Neural cell (in vitro differentiated cells): ENCODE measurements around the gene RENBP. TPM values are rescaled to one million over a fixed set of nuclear protein-coding genes. Genes with fewer than 3 reads are reported as not detected.
A peak's percentile ranks its signal among the peaks of the same experiment; 100 is the strongest.

ENCODE experiments used
- H2AFZ ChIP-seq: fragments of 200-600, 300-800 bp; sonication (generic), shearing (Covaris generic); 2 replicates; pipeline ENCODE4 v1.6.0; 2014; ENCODE audit warnings: low read depth, mild to moderate bottlenecking, antibody characterized with exemption, low read length, moderate library complexity
- H3F3A ChIP-seq: fragments of 200-600 bp; shearing (Covaris generic); 2 replicates; pipeline ENCODE4 v1.6.1; 2016; ENCODE audit warnings: mild to moderate bottlenecking, moderate library complexity, mixed read lengths, antibody characterized with exemption, low read length; ENCODE audit not compliant: insufficient read depth, poor library complexity, severe bottlenecking
- H3K27ac ChIP-seq: fragments of 200-600, 300-800 bp; sonication (generic), shearing (Covaris generic); 2 replicates; pipeline ENCODE4 v1.5.1; 2014; ENCODE audit warnings: mild to moderate bottlenecking, low read length, moderate library complexity
- H3K27me3 ChIP-seq: fragments of 300-800, 200-600 bp; sonication (generic), shearing (Covaris generic); 2 replicates; pipeline ENCODE4 v1.6.0; 2014; ENCODE audit warnings: mild to moderate bottlenecking, low read depth, low read length, moderate library complexity; ENCODE audit not compliant: insufficient read depth
- H3K36me3 ChIP-seq: fragments of 300-800, 200-600 bp; sonication (generic), shearing (Covaris generic); 2 replicates; pipeline ENCODE4 v1.5.1; 2014; ENCODE audit warnings: mild to moderate bottlenecking, antibody characterized with exemption, low read length, moderate library complexity; ENCODE audit not compliant: insufficient read depth
- H3K4me2 ChIP-seq: fragments of 300-800, 200-600 bp; sonication (generic), shearing (Covaris generic); 2 replicates; pipeline ENCODE4 v1.6.0; 2014; ENCODE audit warnings: mild to moderate bottlenecking, low read length
- H3K4me3 ChIP-seq: fragments of 300-800, 200-600 bp; sonication (generic), shearing (Covaris generic); 2 replicates; pipeline ENCODE4 v1.5.1; 2014; ENCODE audit warnings: mild to moderate bottlenecking, low read length, moderate library complexity
- H3K79me2 ChIP-seq: fragments of 200-600 bp; shearing (Covaris generic); replicated peaks from 2 replicates; pipeline ENCODE4 v1.6.0; 2014; ENCODE audit warnings: mild to moderate bottlenecking, low read length, moderate library complexity; ENCODE audit not compliant: insufficient read depth
- H3K9ac ChIP-seq: fragments of 300-800, 200-600 bp; sonication (generic), shearing (Covaris generic); 2 replicates; pipeline ENCODE4 v1.6.1; 2016; ENCODE audit warnings: mild to moderate bottlenecking, low read length, mixed read lengths
- H3K9me2 ChIP-seq: fragments of 200-600 bp; shearing (Covaris generic); 2 replicates; pipeline ENCODE4 v1.6.1; 2016; ENCODE audit warnings: mild to moderate bottlenecking, low read length, mixed read lengths; ENCODE audit not compliant: insufficient read depth
- H3K9me3 ChIP-seq: fragments of 200-600, 300-800 bp; sonication (generic), shearing (Covaris generic); 2 replicates; pipeline ENCODE4 v1.6.1; 2016; ENCODE audit warnings: mild to moderate bottlenecking, mixed run types, low read length, moderate library complexity, mixed read lengths
- H4K20me1 ChIP-seq: fragments of 200-600 bp; shearing (Covaris generic); 2 replicates; pipeline ENCODE4 v1.6.1; 2016; ENCODE audit warnings: mild to moderate bottlenecking, mixed run types; ENCODE audit not compliant: insufficient read depth
- EP300 ChIP-seq: fragments of 450-650 bp; conservative IDR thresholded peaks from 2 replicates; pipeline ENCODE4 v1.6.1; 2014; ENCODE audit warnings: antibody characterized with exemption, mild to moderate bottlenecking, moderate library complexity; ENCODE audit not compliant: poor library complexity, severe bottlenecking
- EZH2 ChIP-seq: fragments of 200-600, 300-800 bp; shearing (Covaris generic), sonication (generic); IDR thresholded peaks from 2 replicates; pipeline ENCODE4 v1.6.1; 2014; ENCODE audit warnings: antibody characterized with exemption, low read length, borderline replicate concordance, mild to moderate bottlenecking; ENCODE audit not compliant: insufficient read depth, poor library complexity, severe bottlenecking
- MXI1 ChIP-seq: fragments of 450-650 bp; conservative IDR thresholded peaks from 2 replicates; pipeline ENCODE4 v1.6.1; 2014; ENCODE audit warnings: antibody characterized with exemption, mild to moderate bottlenecking; ENCODE audit not compliant: poor library complexity, severe bottlenecking
- POLR2AphosphoS5 ChIP-seq: IDR thresholded peaks from 2 replicates; pipeline ENCODE4 v1.6.1; 2012
- RAD21 ChIP-seq: fragments of 450-650 bp; conservative IDR thresholded peaks from 2 replicates; pipeline ENCODE4 v1.6.1; 2014; ENCODE audit warnings: antibody characterized with exemption, mild to moderate bottlenecking, moderate library complexity
- SMC3 ChIP-seq: fragments of 450-650 bp; conservative IDR thresholded peaks from 2 replicates; pipeline ENCODE4 v1.6.1; 2014; ENCODE audit warnings: antibody characterized with exemption, mild to moderate bottlenecking, moderate library complexity; ENCODE audit not compliant: poor library complexity
- TAF1 ChIP-seq: IDR thresholded peaks from 2 replicates; pipeline ENCODE4 v1.6.1; 2012; ENCODE audit warnings: low read depth
- polyA plus RNA-seq: library from polyadenylated mRNA; depleted of rRNA; stranded (reverse); fragments of >200 nt; gene quantifications from 2 replicates; pipeline ENCODE4 v1.2.3, GENCODE V29; 2014
- TF ChIP-seq, protein P1 (sequence below): IDR thresholded peaks from 2 replicates; pipeline ENCODE4 v1.6.1; 2012; ENCODE audit warnings: borderline replicate concordance

Gene RENBP
- polyA plus RNA-seq, 1 donor from 2014 or later: 0.89 TPM

DNA sequence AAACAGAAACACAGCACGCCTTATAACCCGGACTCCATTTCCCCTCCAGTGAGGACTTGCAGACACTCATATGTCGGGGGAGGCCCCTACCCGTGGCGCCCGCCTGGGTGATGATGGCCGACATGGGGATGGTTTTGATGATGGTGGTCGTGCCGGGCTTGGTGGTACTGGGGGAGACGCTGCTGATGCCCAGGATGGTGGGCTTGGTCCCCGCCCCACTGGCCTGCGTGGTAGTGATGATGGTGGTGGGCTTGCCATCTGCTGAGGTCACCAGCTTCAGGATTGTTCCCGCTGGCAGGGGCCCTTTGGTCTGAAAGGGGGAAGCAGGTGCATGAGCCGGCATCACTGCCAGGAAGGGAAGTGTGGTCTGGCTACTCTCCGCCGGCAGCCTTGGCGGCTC is 12.8 kb upstream of the RENBP start:
- H4K20me1 ChIP-seq: no peaks in the 10 kb centered on the region
- no peaks in the 10 kb centered on the region for H3F3A ChIP-seq
- H3K9ac ChIP-seq: no peak overlapping the region
- H3K27ac ChIP-seq: no peak overlapping the region
- H3K4me2 ChIP-seq: no peak overlapping the region
- no peaks in the 10 kb centered on the region for H3K27me3 ChIP-seq
- no peak for TF ChIP-seq POLR2AphosphoS5
- TF ChIP-seq EP300: no peak
- TF ChIP-seq, protein P1, sequence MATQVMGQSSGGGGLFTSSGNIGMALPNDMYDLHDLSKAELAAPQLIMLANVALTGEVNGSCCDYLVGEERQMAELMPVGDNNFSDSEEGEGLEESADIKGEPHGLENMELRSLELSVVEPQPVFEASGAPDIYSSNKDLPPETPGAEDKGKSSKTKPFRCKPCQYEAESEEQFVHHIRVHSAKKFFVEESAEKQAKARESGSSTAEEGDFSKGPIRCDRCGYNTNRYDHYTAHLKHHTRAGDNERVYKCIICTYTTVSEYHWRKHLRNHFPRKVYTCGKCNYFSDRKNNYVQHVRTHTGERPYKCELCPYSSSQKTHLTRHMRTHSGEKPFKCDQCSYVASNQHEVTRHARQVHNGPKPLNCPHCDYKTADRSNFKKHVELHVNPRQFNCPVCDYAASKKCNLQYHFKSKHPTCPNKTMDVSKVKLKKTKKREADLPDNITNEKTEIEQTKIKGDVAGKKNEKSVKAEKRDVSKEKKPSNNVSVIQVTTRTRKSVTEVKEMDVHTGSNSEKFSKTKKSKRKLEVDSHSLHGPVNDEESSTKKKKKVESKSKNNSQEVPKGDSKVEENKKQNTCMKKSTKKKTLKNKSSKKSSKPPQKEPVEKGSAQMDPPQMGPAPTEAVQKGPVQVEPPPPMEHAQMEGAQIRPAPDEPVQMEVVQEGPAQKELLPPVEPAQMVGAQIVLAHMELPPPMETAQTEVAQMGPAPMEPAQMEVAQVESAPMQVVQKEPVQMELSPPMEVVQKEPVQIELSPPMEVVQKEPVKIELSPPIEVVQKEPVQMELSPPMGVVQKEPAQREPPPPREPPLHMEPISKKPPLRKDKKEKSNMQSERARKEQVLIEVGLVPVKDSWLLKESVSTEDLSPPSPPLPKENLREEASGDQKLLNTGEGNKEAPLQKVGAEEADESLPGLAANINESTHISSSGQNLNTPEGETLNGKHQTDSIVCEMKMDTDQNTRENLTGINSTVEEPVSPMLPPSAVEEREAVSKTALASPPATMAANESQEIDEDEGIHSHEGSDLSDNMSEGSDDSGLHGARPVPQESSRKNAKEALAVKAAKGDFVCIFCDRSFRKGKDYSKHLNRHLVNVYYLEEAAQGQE: no peak
- no peak for TF ChIP-seq RAD21
- TF ChIP-seq TAF1: no peak
- no peak for TF ChIP-seq EZH2
- no peak for TF ChIP-seq SMC3
- no peak overlapping the region for H2AFZ ChIP-seq
- H3K4me3 ChIP-seq: no peak overlapping the region
- no peaks in the 10 kb centered on the region for H3K9me3 ChIP-seq
- H3K79me2 ChIP-seq: no peaks in the 10 kb centered on the region
- no peaks in the 10 kb centered on the region for H3K9me2 ChIP-seq
- no peaks in the 10 kb centered on the region for H3K36me3 ChIP-seq

DNA sequence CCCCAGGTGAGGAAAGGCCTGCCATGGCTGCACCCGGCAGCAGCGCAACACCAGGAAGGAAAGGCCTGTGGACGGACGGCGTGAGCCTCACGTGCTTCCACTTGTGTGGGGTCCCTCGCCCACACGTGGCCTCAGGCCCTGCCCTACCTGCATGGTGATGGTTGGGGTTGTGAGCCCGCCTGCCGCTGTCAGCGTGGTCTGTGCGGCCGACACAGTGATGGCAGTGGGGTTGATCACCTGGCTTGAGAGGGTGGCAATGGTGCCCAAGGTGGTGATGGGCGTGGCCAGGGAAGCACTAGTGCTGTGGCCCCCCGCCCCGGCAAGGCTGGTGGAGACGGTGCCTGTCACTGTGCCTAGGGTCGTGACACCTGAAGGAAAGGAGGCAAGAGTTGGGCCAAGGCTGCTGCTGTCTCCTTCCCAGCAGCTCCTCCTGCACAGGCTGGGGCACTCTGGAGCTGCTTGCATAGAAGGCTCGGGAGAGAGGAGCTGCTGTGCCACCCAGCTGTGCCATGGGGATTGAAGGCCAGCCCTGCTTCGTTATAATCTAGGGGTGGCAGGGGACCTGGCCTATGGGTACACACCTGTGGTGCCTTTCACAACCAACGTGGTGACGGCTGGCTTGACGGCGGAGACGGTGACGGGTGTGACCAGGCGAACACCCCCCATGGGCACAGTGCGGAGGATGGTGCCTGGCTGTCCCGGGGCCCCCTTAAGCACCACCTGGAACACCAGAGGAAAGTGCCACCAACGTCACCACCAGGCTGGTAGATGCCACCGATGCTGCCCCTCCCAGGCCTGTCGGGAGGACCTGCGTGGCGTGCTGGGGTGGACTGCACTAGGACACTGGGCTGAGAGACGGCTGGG is 11.8 kb upstream of the RENBP start:
- H3K36me3 ChIP-seq: no peaks in the 10 kb centered on the region
- H3K9me3 ChIP-seq: no peaks in the 10 kb centered on the region
- H3K9ac ChIP-seq: no peak overlapping the region
- peak; percentile 20 for TF ChIP-seq POLR2AphosphoS5
- TF ChIP-seq SMC3: no peak
- no peaks in the 10 kb centered on the region for H3K79me2 ChIP-seq
- H3K27ac ChIP-seq: no peak overlapping the region
- no peaks in the 10 kb centered on the region for H3K9me2 ChIP-seq
- no peaks in the 10 kb centered on the region for H4K20me1 ChIP-seq
- no peak overlapping the region for H2AFZ ChIP-seq
- H3F3A ChIP-seq: no peaks in the 10 kb centered on the region
- no peak overlapping the region for H3K4me3 ChIP-seq
- H3K4me2 ChIP-seq: no peak overlapping the region
- no peaks in the 10 kb centered on the region for H3K27me3 ChIP-seq

DNA sequence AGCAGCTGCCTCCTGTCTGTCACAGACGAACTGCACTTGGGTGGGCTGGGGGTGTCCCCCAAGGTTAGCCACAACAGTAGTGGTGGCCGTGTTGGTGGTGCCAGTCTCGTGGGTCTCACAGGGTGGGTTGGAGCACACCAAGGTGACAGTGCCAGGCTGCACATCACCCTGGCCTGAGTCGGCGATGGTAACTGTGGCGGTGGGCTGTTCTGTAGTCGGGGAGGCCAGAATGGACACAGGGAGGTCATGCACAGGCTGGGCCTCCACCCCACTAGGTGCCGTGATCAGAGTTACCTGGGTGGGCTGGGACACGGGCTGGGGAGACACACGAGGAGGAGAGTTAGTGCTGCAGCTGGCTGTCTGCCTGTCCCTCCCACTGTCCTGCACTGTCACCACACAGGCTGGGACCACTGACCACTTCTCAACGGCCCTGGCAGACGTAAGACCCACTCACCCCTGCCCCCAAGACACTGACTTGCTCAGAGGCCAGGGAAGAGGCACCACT is 10.8 kb upstream of the RENBP start:
- Histone ChIP-seq H3K4me3 (no peak overlapping the region), H3K27ac (no peak overlapping the region), H3K9me2 (no peaks in the 10 kb centered on the region), H3K4me2 (no peak overlapping the region), H3F3A (no peaks in the 10 kb centered on the region), H2AFZ (no peak overlapping the region), H4K20me1 (no peaks in the 10 kb centered on the region), H3K79me2 (no peaks in the 10 kb centered on the region), H3K9ac (no peak overlapping the region), H3K9me3 (no peaks in the 10 kb centered on the region), H3K27me3 (no peaks in the 10 kb centered on the region), H3K36me3 (no peaks in the 10 kb centered on the region)
- TF ChIP-seq, protein P1: no peak
- no peak for TF ChIP-seq EP300
- TF ChIP-seq MXI1: no peak
- TF ChIP-seq POLR2AphosphoS5: no peak
- no peak for TF ChIP-seq RAD21
